GM19324 (cell line): ENCODE results near the gene ST8SIA2.

ENCODE experiments used
- ATAC-seq: cut with Tn5 transposase; IDR thresholded peaks from one replicate; pipeline ENCODE4 v1.9.1; 2021; ENCODE audit warnings: mild to moderate bottlenecking, moderate library complexity; ENCODE audit not compliant: unreplicated experiment, low FRiP score

Gene ST8SIA2

DNA sequence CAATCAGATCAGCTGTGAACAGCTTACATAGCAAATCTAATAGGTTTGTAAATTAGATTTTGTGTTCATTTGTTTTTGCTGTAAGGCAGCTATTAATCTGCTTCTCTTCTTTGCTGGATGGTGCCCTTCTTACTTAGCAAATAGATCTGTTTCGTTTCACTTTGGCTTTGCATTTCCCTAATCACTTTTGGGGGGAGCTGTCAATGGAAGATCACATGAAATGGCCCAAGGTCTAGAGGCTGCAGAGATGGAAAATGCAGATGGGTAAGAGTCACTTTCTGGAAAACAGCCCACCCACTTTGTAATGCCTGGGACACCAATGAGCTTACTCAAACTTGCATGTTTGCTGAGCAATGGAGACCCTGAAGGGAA lies 36.4 kb downstream of the ST8SIA2 start:
- ATAC-seq, result no peak

DNA sequence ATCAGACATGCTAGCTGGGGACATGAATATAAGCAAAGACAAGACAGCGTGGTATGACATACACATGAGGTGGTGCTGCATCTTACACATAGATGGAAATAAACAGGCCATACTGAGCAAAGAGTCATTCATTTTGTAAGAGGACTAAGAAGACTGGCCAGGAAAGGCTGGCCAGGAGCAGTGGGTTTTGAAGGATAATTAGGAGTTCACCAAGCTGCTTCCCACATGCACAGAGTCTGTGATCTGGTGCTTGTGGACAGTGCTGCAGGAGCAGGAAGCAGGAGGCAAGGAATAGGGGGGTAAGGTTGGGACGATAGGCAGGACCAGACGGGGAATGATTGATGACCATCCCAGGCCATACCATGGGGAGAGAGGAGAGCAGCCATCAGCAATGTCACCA lies 41.5 kb downstream of the ST8SIA2 start:
- no peak for ATAC-seq

DNA sequence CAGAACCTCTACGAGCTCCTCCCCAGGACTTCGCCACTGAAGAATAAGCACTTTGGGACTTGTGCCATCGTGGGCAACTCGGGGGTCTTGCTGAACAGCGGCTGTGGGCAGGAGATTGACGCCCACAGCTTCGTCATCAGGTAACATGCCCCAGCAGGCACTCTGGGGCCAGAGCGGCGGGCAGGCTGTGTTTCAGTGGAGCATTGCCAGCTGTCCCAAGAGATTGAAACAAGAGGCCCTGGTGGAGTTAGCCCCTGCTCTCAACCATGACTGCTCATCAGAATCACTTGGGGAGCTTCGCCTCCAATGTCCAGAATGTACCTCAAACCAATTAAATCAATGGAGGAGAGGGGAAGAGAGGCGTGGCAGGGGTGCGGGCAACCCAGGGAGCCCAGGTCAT lies 44.8 kb downstream of the ST8SIA2 start:
- no peak for ATAC-seq

DNA sequence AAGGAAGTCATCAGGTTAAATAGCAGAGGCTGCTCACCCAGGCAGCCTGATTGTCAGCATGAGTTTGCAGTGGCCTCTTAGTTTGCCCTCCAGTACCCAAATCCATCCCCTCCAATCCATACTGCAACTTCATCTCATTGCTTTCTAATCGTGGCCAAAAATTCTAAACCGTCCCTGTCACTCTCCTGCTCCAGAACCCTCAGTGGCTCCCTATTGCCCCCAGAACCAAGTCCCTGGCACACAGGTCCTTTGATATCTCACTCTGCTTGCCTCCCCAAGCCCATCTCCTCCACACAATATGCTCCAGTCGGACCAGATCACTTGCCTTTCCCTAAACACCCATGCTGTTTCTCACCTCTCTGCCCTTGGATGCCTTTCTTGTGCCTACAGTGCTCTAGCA lies 49.7 kb downstream of the ST8SIA2 start:
- no peak for ATAC-seq

DNA sequence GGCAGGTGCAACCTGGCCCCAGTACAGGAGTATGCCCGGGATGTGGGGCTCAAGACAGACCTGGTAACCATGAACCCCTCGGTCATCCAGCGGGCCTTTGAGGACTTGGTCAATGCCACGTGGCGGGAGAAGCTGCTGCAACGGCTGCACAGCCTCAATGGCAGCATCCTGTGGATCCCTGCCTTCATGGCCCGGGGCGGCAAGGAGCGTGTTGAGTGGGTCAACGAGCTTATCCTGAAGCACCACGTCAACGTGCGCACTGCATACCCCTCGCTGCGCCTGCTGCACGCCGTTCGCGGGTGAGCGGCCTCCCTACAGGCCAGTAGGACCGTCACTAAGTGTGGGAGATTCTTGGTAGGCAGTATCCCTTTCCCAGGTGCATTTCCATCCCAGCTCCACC lies 51.0 kb downstream of the ST8SIA2 start:
- no peak for ATAC-seq

DNA sequence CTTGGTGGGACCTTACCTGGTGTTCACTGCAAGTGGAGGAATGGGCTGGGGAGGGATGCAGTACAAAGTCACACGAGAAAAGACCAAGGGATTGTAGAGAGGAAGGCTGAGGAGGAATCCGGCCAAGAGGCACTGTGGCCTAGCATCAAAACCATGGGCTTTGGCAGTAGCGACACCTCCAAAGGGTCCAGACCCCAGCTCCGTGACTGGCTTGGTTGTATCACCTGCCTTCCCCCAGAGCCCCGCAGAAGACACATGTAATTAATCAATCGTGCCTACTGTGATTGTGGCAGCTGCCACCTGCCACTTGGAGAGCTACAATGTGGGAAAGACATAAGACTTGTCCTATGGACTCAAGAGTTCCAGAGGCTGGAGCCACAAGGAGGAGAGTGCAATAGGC lies 54.7 kb downstream of the ST8SIA2 start:
- no peak for ATAC-seq

DNA sequence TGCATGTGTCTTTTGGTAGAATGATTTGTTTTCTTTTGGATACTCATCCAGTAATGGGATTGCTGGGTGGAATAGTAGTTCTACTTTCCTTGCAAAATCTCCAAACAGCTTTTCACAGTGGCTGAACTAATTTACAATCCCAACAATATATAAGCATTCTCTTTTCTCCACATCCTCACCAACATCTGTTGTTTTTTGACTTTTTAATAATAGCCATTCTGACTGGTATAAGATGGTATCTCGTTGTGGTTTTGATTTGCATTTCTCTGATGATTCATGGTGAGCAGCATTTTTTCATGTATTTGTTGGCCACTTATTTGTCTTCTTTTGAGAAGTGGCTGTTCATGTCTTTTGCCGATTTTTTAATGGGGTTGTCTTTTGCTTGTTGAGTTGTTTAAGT lies 55.8 kb downstream of the ST8SIA2 start:
- no peak for ATAC-seq

DNA sequence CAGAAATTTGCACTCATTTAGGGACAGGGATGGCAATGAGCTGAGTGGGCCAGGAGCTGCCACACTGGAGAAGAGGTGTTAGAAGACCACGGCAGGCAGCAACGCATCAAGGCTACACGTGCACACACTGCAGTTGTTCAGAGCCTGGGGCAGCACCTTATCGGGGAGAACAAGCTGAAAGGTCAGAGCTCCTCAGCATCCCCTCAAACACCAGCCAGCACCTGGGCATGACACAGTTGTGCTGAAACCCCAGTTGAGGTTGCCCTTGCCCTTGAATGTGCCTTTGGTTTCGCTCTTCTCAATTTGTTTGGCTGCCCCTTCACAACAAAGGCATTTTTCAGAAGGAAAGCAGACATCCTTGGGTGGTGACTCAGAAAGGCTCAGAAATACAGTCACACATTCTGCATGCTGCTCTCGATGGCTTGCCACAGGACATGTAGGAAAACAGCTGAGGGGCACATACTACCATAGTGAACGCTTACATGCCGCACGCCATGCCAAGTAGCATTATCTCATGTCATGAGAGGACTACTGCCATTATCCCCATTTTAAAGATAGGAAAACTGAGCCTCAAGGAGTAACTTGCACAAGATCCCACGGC lies 57.6 kb downstream of the ST8SIA2 start:
- ATAC-seq, result no peak

DNA sequence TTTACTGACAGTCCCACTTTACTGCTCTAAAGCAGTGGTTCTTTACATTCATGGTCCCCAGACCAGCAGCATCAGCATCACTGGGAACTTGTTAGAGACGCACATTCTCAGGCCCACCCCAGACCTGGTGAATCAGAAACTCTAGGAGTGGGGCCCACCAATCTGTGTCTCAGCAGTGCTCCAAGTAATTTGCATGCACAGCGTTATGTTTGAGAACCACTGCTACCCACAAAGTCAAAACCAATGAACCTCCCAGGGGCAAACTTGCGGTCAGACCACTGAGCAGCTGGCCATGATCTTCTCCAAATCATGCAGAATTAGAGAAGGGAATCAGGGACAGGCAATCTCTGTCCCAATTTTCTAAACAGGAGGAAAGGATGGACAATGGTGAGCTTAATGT lies 58.5 kb downstream of the ST8SIA2 start:
- no peak for ATAC-seq

DNA sequence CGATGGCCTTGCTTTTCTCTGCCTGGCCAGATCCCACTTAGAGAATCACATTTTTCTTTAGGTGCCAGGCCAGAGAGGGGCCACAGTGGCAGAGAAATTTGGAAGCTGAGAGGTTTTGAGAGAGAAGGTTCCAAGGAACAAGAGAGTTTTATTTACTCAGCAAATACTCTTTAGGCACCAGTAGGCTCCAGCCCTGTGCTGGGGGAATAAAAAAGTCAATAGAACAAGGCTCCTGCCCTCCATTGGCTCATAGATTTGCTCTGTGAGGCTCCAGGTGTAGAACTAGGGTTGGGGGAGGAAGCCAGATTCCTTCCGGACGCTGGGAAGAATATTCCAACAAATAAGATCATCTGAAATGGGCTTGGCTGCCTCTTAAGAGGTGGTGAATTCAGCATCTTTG lies 59.9 kb downstream of the ST8SIA2 start:
- no peak for ATAC-seq

DNA sequence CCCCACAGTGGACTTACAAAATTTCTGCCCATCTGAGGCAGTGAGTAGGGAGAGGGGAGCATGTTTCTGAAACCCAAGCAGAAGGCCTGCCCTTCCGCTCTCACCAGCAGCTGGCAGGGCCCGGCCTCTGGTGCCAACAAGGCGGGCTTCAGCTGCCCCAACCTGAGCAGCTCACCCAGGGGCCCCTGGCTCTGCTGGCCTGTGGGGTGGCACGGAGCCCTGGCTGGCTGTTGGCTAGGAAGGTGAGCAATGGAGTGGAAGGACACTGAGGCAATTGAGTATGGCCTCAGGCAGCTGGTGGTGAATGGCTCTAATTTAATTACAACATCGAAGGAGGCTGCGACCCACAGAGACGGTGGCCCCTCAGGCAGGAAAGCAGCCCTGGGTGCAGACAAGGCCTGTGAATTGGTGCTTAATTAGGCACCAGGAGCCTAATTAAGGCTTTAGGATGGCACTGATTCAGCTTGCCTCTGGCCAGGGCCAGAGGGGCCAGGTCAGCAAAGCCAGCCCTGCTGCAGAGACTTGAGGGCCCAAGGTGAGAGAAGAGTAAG lies 60.9 kb downstream of the ST8SIA2 start:
- ATAC-seq, result no peak

DNA sequence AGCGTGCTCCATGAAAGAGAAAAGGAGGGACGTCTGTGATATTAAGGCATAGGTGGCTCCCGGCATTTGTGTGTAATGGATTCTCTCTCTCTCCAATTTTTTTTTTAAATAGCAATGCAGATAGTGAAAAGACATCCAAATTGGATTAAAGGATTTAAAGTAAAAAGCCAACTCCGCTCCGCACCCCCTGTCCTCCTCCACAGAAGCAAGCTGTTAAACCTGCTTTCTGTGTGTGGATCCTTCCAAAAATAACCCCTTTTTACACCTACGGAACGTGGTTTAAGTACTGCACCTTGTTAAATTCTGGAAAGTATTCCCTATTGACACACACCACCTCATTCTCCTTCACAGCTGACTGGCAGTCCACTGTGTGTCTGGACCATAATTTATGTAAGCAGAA lies 61.6 kb downstream of the ST8SIA2 start:
- ATAC-seq, result no peak

DNA sequence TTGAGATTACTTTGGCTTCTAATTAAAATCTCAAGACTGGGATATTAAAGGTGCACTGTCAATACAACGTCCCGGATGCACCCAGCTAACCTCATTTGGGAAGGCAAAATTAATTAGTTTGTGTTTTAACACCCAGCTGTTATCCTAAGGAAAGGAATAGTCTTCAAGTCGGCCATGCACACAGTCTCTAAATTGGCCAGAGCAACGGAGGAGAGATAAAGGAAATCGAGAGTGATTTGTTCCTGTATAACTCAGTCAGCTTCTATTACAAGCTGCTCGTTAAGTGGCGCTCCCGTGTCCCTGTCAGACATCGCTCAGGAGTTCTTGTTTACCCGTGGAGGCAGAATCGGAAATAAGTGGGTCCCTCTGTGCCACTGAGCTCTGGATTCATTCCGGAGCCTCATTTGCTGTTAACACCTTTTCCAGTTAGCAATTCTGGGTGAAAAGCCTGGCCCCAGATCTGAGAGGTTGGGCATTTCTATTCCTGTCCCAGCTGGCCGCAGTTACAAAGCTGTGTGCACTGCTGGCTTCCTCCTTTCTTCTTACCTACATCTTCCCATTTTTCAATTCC lies 63.9 kb downstream of the ST8SIA2 start:
- ATAC-seq, result no peak

DNA sequence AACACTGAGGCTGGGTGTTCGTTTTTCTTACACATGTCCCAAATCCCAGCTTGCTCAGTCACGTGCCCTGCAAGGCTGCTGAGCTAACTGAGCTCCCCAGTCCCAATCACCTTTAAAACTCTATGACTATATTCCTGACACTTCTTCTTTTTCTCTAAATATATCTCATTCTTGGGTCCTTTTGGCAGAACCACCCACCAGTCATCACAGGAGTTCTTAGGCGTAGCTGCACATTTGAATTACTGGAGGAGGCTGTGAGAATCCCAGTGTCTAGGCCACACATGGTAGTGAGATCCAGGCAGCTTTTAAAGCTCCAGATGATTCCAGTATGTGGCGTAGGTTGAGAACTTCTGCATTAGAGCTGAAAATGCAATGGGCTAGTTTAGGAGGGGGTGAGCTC lies 66.3 kb downstream of the ST8SIA2 start:
- no peak for ATAC-seq

DNA sequence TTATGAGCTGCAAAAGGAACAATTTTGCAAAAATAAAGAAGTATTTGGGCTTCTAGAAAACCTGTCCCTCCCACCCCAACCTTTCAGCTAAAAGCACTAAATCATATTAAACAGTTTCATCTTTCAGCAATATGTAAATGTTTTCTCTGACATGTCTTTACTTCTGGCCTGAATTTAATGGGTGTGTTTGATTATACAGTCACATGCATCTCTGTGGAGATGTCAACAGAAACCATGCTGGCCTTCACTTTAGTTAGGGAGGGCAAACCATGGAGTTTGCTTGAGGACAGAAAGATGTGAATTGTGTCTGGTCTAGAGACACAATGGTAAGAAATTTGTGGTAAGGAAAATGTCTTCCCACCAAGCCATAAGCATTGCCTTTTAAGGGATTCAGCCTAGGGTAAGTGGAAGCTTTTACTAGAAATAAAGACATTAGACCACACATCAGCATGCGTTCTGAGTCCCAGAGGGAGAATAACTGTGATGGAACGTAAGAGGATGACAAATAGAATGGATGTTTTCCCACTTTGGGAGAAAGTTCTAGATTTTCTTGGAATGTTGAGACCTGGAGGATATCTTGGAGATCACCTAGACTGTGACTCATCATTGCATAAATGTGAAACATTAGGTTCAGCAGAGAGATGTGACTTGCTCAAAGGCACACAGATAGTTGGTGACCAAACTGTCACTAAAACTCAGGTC lies 68.9 kb downstream of the ST8SIA2 start:
- ATAC-seq, result no peak

DNA sequence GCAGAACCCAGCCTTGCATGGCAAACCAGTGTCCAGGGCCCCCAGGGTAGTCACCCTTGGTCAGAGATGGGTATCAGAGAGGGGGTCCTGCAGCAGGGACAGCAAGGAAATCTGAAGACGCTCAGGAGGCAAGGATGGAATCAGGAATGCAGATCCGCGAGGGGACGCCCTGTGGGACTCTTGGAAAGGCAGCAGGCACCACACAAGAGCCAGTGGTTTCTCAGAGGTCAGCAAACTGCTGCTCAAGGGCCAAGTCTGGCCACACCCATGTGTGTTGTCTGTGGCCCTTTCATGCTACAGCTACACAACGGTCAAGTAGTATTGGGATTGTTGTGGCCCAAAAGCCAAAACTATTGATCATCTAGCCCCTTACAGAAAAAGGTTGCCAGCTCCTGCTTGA lies 69.7 kb downstream of the ST8SIA2 start:
- no peak for ATAC-seq

DNA sequence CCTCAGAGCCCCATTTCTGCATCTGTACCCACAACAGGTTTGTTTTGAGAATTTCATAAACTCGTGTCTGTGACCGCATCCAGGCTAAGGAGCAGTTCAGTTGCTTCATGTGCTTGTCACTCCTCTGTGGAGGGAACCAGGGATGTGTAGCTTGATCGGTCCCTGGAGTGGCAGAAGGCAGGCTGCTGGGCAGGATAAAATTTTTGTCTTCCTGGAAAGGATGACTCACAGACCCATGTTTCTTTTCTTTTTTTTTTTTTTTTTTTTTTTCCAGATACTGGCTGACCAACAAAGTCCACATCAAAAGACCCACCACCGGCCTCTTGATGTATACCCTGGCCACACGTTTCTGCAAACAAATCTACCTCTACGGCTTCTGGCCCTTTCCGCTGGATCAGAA lies 70.1 kb downstream of the ST8SIA2 start:
- no peak for ATAC-seq

DNA sequence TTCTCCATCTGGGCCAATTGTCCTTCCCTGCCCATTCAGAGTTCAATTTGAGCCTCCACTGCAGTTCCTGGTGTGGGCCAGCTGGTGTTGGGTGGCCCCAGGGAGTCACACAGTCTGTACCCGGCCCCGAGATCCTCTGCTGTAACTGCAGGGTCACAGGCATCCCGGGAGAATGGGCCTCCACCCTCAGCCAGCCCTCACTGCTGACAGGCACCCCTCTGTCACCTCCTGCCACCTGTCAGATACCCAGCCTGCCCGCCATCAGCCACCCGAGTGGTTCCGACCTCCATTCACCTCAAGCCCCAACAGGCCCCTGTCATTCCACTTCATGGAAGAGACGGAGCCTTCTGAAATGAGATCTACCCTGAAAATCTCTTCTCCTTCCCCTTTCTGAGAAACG lies 73.2 kb downstream of the ST8SIA2 start:
- ATAC-seq, result no peak

DNA sequence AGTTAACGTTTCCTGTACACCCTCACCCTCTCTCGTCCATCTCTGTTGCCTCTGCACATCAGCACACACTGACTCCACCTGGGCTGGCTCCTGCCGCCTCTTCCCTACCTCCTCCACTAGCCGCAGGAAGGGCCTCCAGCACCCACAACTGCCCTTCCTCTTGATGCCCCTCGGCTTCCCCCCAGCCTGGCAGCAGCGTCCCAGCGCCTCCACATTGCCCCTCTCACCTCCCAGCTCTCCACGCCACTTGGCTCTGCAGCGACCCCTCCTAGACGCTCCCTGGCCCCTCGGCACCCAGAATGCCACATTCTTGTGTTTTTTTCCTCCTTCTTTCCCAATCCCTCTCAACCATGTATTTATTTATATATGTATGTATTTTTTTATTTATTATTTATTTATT lies 73.6 kb downstream of the ST8SIA2 start:
- no peak for ATAC-seq

DNA sequence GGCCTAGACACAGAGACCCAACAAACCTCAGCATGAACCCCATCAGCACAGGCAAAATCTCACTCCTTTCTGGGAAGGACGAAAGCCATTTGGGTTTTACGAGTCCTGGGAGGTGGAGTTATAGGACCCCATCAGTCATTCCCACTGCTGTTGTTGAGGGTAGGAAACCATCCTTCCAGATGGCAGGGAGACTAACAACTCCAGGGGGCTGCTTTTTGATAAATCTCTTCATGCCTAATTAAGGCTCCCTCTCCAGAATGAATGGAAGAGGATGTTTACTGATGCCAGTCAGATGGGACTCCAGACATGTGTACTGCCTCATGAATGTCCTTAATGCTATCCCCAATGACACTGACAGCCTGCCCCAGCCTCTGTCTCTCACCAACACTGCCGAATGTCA lies 75.3 kb downstream of the ST8SIA2 start:
- ATAC-seq, result no peak

DNA sequence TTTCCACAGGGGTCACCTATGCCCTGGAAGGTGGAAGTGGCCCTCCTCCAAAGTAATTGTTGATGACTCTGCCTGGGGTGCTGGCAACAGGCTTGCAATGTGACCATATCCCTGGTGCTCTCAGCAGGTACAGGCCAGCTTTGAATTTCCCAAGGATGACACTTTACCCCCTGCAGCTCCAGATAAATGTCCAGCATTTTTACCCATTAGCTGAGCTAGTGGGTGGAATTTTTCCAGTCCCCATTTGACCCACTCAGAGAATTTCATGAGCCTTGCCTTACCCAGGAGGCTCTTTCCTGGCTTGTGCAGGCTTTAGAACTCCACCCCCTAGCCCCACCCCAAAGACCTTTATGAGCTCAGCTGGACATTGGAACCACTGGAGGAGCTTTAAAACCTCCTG lies 77.6 kb downstream of the ST8SIA2 start:
- ATAC-seq, result no peak

DNA sequence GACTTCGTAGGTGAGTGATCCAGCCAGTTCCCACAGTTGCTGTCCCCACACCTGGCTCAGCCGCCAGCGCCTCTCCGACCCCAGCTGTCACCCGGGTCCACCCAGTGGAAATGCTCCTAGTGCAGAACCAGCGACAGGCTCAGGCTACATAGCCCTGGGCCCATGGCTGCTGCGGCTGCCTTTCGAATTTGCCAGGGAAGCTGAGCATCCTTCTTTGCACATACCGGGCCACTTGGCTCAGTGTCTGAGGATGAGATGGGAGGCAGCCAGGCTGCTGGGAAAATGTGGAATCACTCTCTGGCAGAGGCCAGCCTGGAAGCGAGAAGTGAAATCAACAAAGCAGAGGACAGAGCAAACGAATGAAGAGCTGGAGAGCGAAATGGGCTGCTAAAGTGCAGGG lies 80.1 kb downstream of the ST8SIA2 start:
- ATAC-seq, result no peak
